GM19023 (cell line): ENCODE measurements around the gene ADH1B.
A peak's percentile ranks its signal among the peaks of the same experiment; 100 is the strongest.
"Not testable (repeated sequence)": the region's sequence is repeated elsewhere in the genome, so short reads cannot be mapped to it uniquely, and the experiment has no call there.

Experiments
- ATAC-seq: cut with Tn5 transposase; IDR thresholded peaks from one replicate; pipeline ENCODE4 v1.9.1; 2021; ENCODE audit warnings: mild to moderate bottlenecking, moderate library complexity; ENCODE audit not compliant: unreplicated experiment

Gene ADH1B

GRCh38 chr4:99321241-99322191 lies at the start of gene ADH1B:
TSS of gene ADH1B (minus strand) at chr4:99321401. CDS start at chr4:99321331, 70 bp downstream.
- ATAC-seq = no peak

- ATAC-seq = not testable (repeated sequence)
Measured at GRCh38 chr4:99367817-99368216, 46.6 kb upstream of the ADH1B start.

- ATAC-seq = no peak
Measured at GRCh38 chr4:99366491-99366890, 45.3 kb upstream of the ADH1B start.

- no peak for ATAC-seq
Measured at GRCh38 chr4:99362768-99363167, 41.6 kb upstream of the ADH1B start.

- ATAC-seq = no peak
Measured at GRCh38 chr4:99361899-99362275, 40.7 kb upstream of the ADH1B start.

GRCh38 chr4:99361268-99361898 lies 40.2 kb upstream of the ADH1B start:
- ATAC-seq = no peak

GRCh38 chr4:99359480-99360204 lies 38.4 kb upstream of the ADH1B start:
- ATAC-seq = no peak

GRCh38 chr4:99357948-99358347 lies 36.7 kb upstream of the ADH1B start:
- no peak for ATAC-seq

GRCh38 chr4:99356992-99357391 lies 35.8 kb upstream of the ADH1B start:
- ATAC-seq = peak; percentile 71

- ATAC-seq = not testable (repeated sequence)
Measured at GRCh38 chr4:99356149-99356548, 34.9 kb upstream of the ADH1B start.

- no peak for ATAC-seq
Measured at GRCh38 chr4:99352602-99353537, 31.7 kb upstream of the ADH1B start, which contains the start of gene ADH1C. TSS of gene ADH1C (minus strand) at chr4:99352746. CDS start at chr4:99352675, 71 bp downstream.

GRCh38 chr4:99351487-99351886 lies 30.3 kb upstream of the ADH1B start:
- ATAC-seq = no peak

GRCh38 chr4:99349338-99349737 lies 28.1 kb upstream of the ADH1B start:
- no peak for ATAC-seq

GRCh38 chr4:99342624-99343023 lies 21.4 kb upstream of the ADH1B start:
- not testable (repeated sequence) for ATAC-seq

GRCh38 chr4:99341426-99341825 lies 20.2 kb upstream of the ADH1B start:
- no peak for ATAC-seq

- no peak for ATAC-seq
Measured at GRCh38 chr4:99339172-99339571, 18.0 kb upstream of the ADH1B start.

GRCh38 chr4:99336553-99336952 lies 15.4 kb upstream of the ADH1B start:
- ATAC-seq = no peak

GRCh38 chr4:99334880-99335279 lies 13.7 kb upstream of the ADH1B start:
- no peak for ATAC-seq

- ATAC-seq = no peak
Measured at GRCh38 chr4:99330648-99331047, 9.4 kb upstream of the ADH1B start.

GRCh38 chr4:99329876-99330275 lies 8.7 kb upstream of the ADH1B start:
- ATAC-seq = no peak
